ENCODE results near the gene POMT1. TPM values are rescaled to one million over a fixed set of nuclear protein-coding genes. Genes with fewer than 3 reads are reported as not detected.
A peak's percentile ranks its signal among the peaks of the same experiment; 100 is the strongest.
"Not testable (repeated sequence)": the region's sequence is repeated elsewhere in the genome, so short reads cannot be mapped to it uniquely, and the experiment has no call there.

The POMT1 gene, protein sequence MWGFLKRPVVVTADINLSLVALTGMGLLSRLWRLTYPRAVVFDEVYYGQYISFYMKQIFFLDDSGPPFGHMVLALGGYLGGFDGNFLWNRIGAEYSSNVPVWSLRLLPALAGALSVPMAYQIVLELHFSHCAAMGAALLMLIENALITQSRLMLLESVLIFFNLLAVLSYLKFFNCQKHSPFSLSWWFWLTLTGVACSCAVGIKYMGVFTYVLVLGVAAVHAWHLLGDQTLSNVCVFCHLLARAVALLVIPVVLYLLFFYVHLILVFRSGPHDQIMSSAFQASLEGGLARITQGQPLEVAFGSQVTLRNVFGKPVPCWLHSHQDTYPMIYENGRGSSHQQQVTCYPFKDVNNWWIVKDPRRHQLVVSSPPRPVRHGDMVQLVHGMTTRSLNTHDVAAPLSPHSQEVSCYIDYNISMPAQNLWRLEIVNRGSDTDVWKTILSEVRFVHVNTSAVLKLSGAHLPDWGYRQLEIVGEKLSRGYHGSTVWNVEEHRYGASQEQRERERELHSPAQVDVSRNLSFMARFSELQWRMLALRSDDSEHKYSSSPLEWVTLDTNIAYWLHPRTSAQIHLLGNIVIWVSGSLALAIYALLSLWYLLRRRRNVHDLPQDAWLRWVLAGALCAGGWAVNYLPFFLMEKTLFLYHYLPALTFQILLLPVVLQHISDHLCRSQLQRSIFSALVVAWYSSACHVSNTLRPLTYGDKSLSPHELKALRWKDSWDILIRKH
- total RNA-seq (2014; rRNA removed) = 27.8 and 31.1 TPM in 2 replicates
- 28.4 TPM for polyA plus RNA-seq (2012)

DNA sequence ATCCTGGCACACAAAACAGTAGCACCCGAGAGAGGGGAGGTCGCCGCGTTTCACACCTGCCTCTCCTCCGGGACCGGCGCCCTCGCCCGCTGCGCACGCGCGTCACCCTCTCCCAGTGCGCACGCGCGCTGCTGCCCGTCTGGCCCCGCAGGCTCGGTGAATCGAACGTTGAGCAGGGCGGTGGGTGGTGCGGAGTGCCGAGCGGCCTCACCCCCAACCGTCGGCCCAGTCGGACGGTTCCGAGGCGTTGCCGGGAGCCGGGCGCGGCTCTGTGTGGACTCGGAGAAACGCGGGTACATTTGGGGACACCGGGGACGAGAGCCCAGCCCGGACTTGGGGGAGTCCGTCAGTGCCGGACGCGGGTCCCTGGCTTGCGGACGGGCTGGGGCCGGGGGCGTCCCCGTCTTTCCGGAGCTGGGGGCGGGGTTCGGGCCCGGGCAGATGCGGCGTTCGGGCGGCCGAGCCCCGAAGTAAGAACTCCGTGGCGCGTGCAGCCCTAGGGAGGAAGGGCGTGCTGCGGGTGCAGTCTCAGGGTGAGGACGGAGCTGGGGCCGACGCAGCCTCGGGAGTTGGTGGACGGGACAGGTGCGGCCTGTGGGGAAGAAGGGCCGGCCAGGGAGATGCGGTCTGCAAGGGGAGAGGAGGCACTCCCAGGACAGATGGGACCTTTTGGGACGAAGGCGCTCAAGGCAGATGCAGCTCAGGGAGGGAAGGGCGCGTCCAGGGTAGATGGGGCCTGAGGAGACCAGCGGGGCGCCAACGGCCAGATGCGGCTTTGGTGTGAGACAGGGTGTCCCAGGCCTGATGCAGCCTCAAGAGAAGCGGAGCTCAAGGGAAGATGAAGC, at the start of gene POMT1:
TSS of gene POMT1 (plus strand) at position 138 of the 845 bp plus-strand sequence. CDS start 1,301 bp downstream, outside the sequence.
- peak; percentile 78 for DNase-seq (ENCODE audit: low read depth)

DNA sequence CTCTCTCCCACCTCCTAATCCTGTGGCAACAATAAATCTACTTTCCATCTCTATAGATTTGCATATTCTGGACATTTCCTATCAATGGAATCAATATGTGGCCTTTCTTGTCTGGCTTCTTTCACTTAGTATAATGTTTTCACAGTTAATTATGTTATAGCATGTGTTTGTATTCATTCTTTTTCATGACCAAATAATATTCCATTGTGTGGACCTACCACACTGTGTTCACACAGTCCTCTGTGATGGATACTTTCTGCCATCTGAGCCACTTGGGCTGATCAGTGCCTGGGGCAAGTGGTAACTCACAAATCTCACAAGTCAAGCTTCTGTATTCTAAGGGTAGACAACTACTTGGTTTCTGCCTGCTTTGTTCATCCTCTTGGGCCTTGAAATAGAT, 48.7 kb upstream of the POMT1 start:
- no peak for DNase-seq (ENCODE audit: low read depth)

DNA sequence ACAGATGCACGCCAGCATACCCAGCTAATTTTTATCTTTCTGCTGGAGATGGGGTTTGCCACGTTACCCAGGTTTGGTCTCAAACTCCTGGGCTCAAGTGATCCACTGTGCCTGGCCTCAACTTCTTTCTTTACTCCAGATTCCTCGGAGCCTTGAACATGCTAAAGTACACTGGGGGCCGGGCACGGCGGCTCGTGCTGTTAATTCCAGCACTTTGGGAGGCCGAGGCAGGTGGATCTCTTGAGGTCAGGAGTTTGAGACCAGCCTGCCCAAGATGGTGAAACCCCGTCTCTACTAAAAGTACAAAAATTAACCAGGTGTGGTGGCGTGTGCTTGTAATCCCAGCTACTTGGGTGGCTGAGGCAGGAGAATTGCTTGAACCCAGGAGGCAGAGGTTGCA, 47.1 kb upstream of the POMT1 start:
- DNase-seq (ENCODE audit: low read depth) = not testable (repeated sequence)

DNA sequence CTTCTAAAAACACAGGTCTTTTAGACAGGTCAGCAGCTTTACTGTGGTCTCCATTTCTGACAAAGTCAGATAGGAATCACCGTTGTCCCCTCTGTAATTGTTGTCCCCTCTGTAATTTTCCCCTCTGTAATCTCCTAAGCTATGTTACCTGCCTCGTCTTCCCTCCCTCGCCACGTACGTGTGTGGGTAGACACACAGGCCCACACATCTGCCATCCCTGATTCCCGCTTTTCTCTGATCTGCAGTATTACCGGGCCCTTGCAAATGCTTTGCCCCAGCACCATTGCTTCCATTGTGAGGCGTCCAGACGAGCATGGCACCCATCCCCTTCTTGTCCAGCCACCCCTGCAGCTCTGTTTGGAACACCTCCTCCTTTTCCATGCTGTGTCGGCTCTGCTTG, 45.0 kb upstream of the POMT1 start:
- DNase-seq (ENCODE audit: low read depth) = no peak

DNA sequence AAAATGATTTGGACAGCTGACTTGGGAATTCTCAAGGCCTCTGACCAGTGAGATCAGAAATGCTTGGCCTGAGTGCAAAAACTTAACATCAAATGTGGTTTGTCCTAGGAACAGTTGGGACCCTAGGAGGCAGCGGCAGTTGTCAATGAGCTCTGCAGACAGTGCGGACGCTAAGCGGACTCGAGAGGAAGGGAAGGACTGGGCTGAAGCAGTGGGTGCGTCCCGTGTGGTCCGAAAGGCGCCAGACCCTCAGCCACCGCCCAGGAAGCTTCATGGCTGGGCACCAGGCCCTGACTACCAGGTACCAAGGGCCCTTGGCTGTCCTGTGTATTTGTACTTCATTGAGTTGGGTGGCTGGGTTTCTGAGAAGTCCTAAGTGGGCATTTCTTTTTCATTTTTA, 43.7 kb upstream of the POMT1 start:
- DNase-seq (ENCODE audit: low read depth) = no peak

DNA sequence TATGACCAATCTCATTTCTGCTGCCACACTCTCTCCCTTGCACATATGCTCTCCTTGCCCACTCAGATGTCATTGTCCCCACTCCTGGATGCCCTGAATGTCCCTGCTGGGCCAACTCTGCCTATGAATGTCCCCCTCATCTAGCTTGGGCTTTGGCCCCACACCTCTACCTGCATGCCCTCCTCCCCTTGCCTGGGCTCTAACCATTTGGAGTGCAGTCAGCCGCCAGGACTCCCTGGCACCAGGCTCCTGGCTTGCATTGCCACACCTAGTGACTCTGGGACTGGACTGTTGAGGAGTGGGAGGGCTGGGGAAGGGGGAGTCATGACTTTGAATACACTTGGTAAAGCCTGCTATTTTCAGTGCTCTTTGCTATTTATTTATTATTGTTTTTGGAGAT, 41.6 kb upstream of the POMT1 start:
- DNase-seq (ENCODE audit: low read depth) = no peak

DNA sequence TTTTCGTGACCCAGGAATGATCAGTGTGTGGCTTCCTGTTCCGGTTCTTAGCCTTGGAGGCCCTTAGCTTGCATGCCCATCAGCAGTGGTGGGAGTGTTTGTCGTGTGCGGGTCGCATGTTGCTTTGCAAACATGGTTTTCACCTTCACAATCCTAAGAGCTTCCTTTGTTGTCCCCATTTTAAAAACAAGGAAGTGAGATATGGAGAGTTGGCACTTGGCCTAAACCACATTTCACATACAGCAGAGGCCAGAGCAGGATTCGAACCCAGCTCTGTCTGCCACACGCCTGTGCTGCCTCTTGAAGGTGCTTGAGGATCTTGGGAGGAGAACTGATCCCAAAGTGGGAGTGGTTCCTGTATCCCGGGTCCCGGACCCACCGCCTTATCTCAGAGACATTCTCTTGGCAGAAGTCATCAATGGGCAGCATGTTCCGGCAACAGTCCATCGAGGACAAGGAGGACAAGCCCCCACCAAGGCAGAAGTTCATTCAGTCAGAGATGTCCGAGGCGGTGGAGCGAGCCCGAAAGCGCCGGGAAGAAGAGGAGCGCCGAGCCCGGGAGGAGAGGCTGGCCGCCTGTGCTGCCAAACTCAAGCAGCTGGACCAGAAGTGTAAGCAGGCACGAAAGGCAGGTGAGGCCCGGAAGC, 38.2 kb upstream of the POMT1 start:
- DNase-seq (ENCODE audit: low read depth) = no peak

DNA sequence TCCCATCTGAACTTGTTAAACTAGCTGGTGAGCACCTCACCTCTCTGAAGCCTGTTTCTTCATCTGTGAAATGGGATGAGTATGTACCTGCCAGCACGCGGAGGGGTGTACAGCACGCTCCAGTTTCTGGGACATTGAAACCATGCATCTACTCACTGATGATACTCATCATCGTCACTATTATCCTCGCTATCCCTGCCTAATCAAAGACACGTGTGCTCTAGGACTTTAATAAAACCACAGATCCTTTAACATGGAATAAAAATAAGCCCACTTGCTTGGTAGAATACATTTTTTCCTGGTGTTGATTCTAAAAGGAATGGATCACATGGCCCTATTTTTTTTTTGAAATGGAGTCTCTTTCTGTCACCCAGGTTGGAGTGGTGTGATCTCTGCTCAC, 37.3 kb upstream of the POMT1 start:
- DNase-seq (ENCODE audit: low read depth) = no peak

DNA sequence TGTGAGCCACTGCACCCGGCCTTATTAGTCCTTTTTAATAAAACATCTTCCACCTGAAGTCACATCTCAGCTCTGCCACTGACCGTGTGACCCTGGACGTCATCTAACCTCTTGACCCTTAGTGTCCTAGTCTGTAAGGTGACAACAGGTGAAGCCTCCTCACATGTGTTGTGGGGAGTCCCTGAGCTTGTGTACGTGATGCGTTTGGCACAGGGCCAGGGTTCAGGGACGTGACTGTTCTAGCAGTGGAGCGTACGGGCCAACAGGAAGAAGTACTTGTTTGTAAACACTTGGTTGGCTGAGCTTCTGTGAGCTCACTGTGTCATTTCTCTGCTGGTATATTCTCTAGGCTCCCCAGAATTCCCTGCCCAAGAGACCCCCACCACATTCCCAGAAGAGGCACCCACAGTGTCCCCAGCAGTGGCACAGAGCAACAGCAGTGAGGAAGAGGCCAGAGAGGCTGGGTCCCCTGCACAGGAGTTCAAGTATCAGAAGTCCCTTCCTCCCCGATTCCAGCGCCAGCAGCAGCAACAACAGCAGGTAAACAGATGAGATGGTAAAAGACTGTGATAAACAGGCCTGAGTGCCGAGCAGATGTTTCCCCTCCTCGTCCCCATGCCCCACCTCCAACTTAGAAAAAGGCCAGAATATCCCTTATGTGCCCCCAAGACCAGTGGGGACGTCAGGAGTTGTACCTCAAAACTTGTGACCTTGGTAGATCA, 35.3 kb upstream of the POMT1 start:
- no peak for DNase-seq (ENCODE audit: low read depth)

DNA sequence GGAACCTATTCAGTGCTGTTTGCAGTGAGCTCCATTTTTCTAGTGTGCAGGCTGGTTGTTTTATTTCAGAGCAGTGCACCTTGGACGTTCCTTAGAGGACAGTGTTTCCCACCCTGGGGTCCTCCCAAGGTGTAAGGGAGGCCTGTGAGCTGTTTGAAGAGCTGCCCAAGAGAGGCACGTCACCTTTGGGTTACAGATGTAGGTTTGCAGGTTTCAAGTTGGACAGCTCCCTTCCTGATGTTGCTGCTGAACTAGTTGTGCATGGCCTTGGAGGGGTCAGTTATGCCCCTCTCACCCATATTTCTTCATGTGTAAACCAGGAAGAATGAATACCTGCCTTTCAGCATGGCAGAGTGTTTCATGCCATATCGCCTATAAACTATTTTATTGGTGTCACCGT, 34.7 kb upstream of the POMT1 start:
- DNase-seq (ENCODE audit: low read depth) = no peak

DNA sequence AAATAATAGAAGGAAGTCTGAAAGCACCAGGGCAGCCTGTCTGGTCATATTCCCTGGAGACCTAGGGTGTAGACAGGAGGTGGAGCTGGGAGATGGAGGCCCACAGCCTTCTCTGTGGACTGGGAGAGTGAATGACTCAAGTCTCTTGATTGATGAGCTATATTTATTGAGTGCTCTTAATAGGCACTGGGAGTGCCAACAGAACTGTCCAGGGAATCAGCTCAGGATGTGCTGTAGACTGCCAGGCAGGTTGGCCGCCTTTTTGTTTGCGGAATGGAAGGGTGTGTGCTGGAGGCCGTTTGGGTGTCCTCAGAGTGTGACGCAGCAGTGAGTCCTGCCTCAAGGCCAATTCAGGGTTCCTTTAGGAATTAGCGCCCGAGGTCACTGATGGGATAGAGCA, 33.4 kb upstream of the POMT1 start:
- peak; percentile 10 for DNase-seq (ENCODE audit: low read depth)

DNA sequence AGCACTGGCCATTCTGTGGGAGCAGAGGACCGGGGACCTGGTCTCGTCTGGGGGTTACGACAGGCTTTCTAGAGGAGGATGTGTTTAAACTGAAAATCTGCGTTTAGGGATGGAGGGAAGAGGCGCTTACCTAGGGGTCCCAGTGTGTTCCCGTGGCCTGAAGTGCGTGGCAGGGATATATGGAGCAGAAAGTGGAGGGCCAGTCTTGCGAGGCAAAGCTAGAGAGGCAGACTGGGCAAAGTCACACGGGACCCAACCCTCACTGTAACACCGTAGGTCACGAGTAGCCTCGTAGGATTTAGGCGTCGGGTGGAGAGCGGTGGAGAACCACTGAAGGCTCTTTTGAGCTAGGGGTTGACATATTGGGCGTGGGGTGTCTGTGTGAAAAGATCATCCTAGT, 32.8 kb upstream of the POMT1 start:
- no peak for DNase-seq (ENCODE audit: low read depth)

DNA sequence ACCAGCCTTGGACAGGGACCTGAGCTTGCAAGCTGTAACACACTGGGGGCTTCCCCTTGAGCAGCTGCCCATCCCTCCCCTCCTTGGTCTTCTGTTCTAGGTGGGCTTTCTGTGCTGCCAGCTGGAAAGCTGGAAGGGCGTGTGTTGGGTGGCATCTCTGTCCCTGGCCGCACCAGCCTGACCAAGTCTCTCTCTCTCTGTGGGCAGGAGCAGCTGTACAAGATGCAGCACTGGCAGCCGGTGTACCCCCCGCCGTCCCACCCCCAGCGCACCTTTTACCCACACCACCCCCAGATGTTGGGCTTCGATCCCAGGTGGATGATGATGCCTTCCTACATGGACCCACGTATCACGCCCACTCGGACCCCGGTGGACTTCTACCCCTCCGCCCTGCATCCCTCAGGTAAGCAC, 32.1 kb upstream of the POMT1 start:
- DNase-seq (ENCODE audit: low read depth) = no peak

DNA sequence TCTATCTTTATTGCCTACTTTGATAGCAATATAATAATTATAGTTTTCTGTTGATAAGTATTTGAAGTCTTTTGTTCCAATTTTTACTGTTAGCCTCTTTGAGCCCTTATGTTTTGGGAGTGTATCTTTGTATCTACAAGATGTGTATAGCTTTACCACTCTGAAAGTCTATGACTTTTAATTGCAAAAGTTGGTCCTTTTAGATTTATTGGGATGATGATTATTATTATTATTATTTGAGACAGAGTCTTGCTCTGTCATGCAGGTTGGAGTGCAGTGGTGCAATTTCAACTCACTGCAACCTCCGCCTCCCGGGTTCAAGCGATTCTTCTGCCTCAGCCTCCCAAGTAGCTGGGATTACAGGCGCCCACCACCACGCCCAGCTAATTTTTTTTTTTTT, 30.6 kb upstream of the POMT1 start:
- DNase-seq (ENCODE audit: low read depth) = not testable (repeated sequence)

DNA sequence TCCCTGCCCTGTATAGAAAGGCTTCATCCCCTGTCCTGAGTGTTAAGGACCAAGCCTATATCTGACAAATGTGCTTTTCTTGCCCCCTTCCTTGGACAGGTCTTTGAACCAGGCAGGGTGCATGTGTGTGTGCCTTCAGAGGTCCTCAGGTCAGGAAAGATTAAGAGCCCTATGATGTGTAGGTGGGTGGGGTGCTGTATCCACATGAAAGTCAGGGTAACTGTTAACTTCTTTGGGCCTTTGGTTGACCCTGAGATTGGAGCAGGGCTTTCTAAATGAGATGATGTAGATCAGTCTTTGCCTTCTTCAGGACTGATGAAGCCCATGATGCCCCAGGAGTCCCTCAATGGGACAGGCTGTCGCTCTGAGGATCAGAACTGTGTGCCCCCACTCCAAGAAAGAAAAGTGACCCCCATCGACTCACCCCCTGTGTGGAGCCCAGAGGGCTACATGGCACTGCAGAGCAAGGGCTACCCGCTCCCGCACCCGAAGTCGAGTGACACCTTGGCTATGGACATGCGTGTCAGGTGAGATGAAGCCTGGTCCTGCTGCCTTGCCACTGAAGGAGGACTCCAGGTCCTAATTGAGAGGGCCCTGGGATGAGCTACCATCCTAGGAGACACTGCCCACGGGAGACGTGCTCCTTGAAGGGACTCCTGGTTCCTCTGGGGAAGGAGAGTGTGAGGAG, 29.4 kb upstream of the POMT1 start:
- DNase-seq (ENCODE audit: low read depth) = no peak

DNA sequence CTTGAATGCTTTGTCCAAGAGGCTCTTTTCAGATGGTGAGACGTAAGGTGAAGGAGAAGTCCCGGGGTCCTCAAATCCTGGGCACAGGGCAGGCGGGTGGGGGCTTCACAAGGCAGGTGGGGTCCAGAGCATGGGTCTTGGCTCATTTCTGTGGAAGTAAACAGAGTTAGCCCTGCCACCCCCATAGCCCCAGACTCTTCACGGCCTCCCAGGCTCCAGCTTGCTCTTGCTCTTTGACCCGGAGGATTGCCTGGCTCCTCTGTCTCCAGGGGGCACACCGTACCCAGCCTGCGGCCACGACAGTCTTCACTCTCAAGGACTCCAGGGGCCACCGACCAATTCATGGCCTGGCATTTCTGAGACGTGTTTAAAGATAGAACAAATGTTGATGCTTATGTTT, 28.8 kb upstream of the POMT1 start:
- no peak for DNase-seq (ENCODE audit: low read depth)

DNA sequence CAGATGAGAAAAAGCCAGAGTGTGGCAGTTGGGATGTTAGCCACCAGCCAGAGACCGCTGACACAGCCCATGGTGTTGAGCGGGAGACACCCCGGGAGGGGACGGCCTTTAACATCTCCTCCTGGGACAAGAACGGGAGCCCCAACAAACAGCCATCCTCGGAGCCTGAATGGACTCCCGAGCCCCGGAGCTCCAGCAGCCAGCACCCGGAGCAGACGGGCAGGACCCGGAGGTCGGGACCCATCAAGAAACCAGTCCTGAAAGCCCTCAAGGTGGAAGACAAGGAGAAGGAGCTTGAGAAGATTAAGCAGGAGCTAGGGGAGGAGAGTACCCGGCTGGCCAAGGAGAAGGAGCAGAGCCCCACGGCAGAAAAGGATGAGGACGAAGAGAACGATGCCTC, 28.0 kb upstream of the POMT1 start:
- DNase-seq (ENCODE audit: low read depth) = no peak

DNA sequence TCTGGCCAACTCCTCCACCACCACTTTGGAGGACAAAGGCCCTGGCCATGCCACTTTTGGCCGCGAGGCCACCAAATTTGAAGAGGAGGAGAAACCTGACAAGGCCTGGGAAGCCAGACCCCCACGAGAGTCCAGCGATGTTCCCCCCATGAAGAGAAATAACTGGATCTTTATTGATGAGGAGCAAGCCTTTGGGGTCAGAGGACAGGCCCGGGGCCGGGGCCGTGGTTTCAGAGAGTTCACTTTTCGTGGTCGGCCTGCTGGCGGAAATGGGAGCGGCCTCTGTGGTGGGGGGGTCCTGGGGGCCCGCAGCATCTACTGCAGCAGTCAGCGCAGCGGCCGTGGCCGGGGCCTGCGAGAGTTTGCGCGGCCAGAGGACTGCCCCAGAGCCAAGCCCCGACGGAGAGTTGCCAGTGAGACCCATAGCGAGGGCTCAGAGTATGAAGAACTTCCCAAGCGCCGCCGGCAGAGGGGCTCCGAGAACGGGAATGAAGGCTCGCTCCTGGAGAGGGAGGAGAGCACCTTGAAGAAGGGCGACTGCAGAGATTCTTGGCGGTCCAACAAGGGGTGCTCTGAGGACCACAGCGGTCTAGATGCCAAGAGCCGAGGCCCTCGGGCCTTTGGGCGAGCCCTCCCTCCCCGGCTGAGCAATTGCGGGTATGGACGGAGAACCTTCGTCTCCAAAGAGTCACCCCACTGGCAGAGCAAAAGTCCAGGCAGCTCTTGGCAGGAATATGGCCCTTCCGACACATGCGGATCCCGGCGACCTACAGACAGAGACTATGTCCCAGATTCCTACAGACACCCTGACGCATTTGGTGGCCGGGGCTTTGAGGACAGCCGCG, 27.4 kb upstream of the POMT1 start:
- no peak for DNase-seq (ENCODE audit: low read depth)
